HG03432 (cell line): ENCODE results near the gene UFSP2.

Experiments
- ATAC-seq: cut with Tn5 transposase; IDR thresholded peaks from one replicate; pipeline ENCODE4 v1.9.1; 2021; ENCODE audit warnings: mild to moderate bottlenecking, moderate library complexity; ENCODE audit not compliant: unreplicated experiment

Gene UFSP2, protein sequence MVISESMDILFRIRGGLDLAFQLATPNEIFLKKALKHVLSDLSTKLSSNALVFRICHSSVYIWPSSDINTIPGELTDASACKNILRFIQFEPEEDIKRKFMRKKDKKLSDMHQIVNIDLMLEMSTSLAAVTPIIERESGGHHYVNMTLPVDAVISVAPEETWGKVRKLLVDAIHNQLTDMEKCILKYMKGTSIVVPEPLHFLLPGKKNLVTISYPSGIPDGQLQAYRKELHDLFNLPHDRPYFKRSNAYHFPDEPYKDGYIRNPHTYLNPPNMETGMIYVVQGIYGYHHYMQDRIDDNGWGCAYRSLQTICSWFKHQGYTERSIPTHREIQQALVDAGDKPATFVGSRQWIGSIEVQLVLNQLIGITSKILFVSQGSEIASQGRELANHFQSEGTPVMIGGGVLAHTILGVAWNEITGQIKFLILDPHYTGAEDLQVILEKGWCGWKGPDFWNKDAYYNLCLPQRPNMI

GRCh38 chr4:185425647-185426352 lies at the start of gene UFSP2:
TSS of gene UFSP2 (minus strand) at chr4:185425964. CDS start at chr4:185425868, 96 bp downstream.
- peak; percentile 95 for ATAC-seq

GRCh38 chr4:185473247-185473646 lies 47.5 kb upstream of the UFSP2 start:
- no peak for ATAC-seq

GRCh38 chr4:185472103-185472542 lies 46.4 kb upstream of the UFSP2 start:
- ATAC-seq, result no peak

- ATAC-seq, result peak; percentile 97
Observed at GRCh38 chr4:185471235-185472102, 45.7 kb upstream of the UFSP2 start, which contains the start of gene CCDC110. TSS of gene CCDC110 (minus strand) at chr4:185471733. CDS start at chr4:185471683, 50 bp downstream.

DNA sequence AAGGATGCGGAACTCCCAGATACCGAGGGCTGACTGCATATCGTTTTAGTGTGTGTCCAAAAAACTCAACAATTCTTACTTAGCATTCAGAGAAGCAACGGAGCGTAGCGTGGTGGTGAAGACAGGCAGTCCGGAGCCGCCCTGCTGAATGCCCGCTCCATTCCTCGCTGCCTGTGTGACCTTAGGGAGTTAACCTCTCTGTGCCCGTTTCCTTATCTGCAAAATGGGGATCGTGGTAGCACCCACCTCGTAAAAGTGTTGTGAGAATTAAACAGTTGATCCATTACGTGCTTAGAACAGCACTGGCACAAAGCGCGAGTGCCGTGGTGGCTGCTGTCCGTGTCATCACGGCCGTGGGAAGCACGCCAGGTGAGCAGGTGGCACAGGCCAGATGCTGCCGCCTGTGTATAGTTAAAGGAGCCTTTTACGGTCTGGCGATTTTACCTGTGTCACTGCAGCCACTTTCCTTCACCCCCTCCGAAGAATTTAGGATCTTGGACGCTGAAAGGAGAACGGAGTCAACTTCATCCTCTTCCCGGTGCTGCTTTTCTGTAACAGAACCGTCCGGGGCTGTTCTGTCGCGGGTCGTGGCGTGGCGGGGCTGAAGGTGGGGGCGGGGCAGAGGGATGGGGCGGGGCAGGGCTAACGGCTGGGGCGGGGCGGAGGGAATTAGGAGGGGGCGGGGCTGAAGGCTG lies 44.9 kb upstream of the UFSP2 start:
- no peak for ATAC-seq

DNA sequence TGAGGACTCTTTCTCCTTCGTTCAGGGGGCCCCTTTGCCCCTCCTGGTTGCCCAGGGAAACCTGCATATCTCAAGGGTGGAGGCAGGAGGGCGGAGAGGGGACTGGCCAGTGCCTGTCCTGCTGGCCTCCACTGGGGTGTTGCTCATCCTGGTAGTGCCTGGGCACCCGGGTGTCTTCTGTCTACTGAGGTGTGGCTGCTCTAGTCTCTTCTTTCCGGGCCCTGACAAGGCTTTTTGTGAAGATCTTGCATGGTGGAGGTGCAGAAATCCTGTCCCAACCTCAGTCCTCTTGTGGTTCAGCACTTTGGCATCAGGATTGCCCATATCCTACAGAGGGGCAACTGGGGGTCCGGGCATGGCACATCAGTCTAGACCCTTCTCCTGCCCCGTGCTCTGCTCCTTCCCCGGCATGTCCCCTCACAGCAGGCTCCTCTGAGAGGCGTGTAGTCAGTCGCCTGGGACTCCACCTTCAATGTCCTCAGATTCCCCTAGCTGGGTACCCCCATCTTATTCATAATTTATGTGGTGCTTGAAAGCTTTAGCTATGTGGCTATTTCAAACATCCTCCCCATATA lies 43.9 kb upstream of the UFSP2 start:
- ATAC-seq, result no peak

GRCh38 chr4:185468999-185469398 lies 43.2 kb upstream of the UFSP2 start:
- no peak for ATAC-seq

GRCh38 chr4:185467991-185468390 lies 42.2 kb upstream of the UFSP2 start:
- no peak for ATAC-seq

DNA sequence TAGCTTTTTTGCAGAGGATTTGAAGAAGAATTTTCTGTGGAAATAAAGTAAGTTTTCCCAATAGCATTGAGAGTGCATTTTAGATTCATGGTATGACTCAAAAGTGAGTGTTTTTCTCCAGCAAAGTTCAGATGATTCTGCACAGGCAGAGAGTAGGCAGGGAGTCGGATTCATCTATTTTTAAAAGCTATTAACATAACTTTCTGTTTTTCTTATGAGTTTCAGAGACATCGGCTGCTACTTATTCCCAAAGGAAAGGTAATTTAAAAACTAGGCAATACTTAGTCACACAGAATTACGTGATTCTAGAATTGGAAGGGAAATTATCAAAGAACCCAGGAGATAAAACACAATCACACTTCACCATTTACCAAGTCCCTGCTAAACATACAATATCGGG lies 41.3 kb upstream of the UFSP2 start:
- no peak for ATAC-seq

DNA sequence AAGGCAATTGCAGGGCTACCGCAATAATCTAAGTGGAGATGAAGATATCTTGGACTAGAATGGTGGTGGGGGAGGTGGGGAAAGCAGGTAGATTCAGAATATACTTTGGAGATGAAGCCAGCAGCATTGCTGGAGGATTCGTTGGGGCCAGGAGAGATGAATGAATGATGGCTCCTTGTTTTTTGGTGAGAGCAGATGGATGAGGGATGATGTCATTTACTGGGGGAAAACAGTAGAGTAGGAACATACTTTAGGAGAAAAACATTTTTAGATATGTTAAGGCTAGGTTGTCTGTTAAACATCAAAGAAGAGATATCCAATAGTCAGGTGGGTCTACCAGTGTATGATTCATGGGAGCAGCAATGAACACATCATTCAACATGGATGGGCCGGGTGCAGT lies 39.9 kb upstream of the UFSP2 start:
- no peak for ATAC-seq

DNA sequence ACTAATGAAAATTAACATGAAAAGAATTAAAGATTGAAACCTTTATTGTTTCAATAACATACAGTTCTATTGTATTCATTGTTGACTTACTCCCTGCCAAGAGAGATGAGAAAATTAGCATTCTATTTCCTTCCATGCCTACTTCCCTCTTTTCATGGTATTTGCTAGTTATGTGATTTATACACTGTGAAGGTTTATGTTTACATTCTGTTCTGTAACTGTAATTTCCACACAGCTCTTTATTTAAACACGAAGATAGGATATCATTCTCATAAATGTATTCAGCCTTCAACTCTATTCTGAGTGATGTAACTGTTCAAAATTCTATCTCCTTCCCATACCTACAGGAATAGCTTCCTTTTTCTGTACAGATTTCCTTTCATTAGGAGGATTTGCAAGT lies 39.1 kb upstream of the UFSP2 start:
- no peak for ATAC-seq

- no peak for ATAC-seq
Observed at GRCh38 chr4:185464183-185464582, 38.4 kb upstream of the UFSP2 start.

DNA sequence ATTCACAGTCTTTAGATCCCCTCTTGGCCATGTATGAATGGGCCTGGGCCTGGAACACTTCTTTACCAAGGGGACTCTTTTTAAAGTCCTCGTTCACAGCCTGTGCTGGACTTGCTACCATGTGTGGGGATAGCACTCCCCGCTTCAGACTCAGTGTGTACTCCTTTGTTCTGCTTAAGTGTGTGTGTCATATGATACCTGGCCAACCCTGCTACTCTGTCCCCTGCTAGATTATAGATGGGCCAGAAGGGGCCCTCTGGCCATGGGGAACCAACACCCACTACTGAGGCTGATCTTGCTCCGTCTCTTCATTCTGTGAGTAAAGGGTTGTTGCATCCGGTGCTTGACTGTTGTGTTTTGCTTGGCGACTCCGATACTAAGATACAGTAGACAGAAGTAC lies 37.8 kb upstream of the UFSP2 start:
- ATAC-seq, result no peak

DNA sequence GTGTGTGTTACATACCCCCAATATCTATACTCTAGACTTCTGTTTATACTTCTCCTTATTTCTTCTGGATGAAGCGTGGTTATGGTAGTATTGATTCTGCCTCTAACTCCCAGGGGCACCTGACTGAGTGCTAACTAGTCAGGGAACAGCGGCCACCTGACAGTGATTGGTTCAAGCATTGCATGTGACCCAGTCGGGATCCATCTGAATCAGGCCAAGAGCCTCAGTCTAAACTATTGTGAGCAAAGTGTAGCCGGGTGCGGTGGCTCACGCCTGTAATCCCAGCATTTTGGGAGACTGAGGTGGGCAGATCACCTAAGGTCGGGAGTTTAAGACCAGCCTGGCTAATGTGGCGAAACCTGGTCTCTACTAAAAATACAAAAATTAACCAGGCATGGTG lies 35.8 kb upstream of the UFSP2 start:
- no peak for ATAC-seq

DNA sequence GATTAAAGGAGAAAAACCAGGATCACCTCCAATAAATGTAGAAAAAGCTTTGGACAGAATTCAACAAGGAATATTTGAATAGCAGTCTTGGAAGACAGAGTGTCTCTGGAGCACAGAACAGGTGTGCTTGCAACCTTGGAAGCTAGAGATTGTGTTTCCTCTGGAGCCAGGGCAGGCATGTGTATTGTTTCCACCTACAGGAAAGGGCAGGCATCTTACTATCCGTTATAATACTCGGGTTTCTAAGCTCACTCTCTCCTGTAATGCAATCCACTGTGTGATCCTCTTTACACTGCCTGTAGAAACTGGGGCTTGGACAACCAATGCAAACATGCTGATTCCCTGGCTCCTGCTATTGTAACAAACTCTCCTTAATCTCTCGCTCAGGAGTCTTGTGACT lies 31.4 kb upstream of the UFSP2 start:
- ATAC-seq, result no peak

DNA sequence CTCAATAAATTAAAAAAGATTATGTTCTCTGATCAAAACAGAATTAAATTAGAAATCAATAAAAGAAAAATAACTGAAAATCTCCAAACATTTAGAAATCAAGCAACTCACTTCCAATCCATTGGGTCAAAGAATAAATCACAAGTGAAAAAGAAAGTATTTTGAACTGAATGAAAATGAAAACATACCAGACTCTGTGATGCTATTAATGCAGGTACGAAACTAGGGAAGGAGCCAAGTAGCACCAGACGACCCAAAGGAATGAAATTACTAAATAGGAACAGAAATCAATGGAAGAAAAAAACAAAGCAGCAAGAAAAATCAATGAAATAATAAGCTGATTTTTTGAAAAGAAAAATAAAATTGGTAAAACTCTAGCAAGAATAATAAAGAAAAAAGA lies 30.4 kb upstream of the UFSP2 start:
- ATAC-seq, result no peak

DNA sequence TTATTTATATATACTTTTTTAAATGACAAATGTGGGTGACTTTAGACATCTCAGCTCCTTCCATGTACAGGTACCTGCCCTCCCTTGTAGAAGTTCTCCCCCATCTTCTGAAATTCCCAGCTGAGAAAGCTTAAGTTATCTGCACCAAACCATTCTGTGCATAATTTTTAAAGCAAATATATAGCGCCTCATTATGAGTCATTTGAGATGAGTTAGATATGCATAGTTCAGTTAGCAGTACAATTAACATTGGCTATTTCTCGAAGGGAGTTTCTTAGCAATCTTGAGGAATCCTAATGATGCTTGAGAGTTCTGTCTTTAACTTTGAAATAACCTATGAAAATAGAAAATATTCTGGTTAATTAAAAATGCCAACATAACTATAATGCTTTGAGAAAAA lies 19.4 kb upstream of the UFSP2 start:
- no peak for ATAC-seq

- no peak for ATAC-seq
Observed at GRCh38 chr4:185441479-185441878, 15.7 kb upstream of the UFSP2 start.

- ATAC-seq, result peak; percentile 87
Observed at GRCh38 chr4:185437809-185438208, 12.0 kb upstream of the UFSP2 start.

DNA sequence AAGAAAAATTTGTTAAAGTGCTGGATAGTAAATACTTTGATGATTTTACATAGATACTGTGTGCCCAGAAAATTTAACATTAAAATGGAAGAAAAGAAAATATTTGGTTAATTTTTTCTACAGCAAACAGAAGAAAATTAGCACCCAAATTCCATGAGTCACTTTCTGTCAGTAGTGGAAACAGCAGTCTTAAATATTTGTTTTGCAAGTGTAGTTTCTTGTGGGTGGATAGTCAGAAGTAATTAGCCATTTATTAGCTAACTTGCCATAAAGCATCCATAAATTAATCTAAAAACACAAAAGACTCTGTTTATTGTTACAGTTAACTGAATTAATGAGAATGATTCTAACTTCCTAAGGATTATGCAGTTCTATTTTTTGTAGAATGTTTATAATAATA lies 9.7 kb upstream of the UFSP2 start:
- no peak for ATAC-seq
